Thyroid gland (tissue), 4 donors: ENCODE measurements around the gene DDX54.

ENCODE experiments used
- CTCF ChIP-seq, 6 experiments: fragments of 200-600 bp in 3 of 6; fragments of 450-650 bp in 3 of 6; sonication (generic) in 3 of 6; IDR thresholded peaks; one replicate each; pipeline ENCODE4 v1.5.1; 2016 to 2019; ENCODE audit warnings: antibody characterized with exemption in 6 of 6, mild to moderate bottlenecking in 2 of 6, inconsistent platforms in 1 of 6, moderate library complexity in 1 of 6
- POLR2A ChIP-seq, 2 donors: fragments of 450-650 bp; IDR thresholded peaks; one replicate each; pipeline ENCODE4 v1.6.1; 2017; ENCODE audit warnings: antibody characterized with exemption in 2 of 2, mild to moderate bottlenecking in 2 of 2, moderate library complexity in 1 of 2

- no peak for TF ChIP-seq CTCF (IDR thresholded peaks at IDR 0.05)
- TF ChIP-seq POLR2A (IDR thresholded peaks at IDR 0.05): no peak
These were observed 46.2 kb upstream of the DDX54 start for GRCh38 chr12:113231235-113232088.
